Testis (tissue), 2 donors: ENCODE measurements around the gene GPRASP2.

ENCODE experiments used
- POLR2A ChIP-seq: fragments of 450-650 bp; IDR thresholded peaks from one replicate; pipeline ENCODE4 v1.6.1; 2017; ENCODE audit warnings: antibody characterized with exemption, mild to moderate bottlenecking, moderate library complexity
- TF ChIP-seq, protein P1 (sequence below), 3 experiments: fragments of 450-650 bp in 2 of 3; fragments of 200-600 bp in 1 of 3; sonication (generic) in 1 of 3; IDR thresholded peaks; one replicate each; pipeline ENCODE4 v1.5.1; 2016 to 2019; ENCODE audit warnings: antibody characterized with exemption in 3 of 3, mild to moderate bottlenecking in 2 of 3, moderate library complexity in 1 of 3

GRCh38 chrX:102765809-102766208, 53.6 kb downstream of the GPRASP2 start:
- TF ChIP-seq, protein P1, sequence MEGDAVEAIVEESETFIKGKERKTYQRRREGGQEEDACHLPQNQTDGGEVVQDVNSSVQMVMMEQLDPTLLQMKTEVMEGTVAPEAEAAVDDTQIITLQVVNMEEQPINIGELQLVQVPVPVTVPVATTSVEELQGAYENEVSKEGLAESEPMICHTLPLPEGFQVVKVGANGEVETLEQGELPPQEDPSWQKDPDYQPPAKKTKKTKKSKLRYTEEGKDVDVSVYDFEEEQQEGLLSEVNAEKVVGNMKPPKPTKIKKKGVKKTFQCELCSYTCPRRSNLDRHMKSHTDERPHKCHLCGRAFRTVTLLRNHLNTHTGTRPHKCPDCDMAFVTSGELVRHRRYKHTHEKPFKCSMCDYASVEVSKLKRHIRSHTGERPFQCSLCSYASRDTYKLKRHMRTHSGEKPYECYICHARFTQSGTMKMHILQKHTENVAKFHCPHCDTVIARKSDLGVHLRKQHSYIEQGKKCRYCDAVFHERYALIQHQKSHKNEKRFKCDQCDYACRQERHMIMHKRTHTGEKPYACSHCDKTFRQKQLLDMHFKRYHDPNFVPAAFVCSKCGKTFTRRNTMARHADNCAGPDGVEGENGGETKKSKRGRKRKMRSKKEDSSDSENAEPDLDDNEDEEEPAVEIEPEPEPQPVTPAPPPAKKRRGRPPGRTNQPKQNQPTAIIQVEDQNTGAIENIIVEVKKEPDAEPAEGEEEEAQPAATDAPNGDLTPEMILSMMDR (IDR thresholded peaks at IDR 0.05): no peak
- TF ChIP-seq POLR2A: no peak
